Measurements from ENCODE around the gene GALNT5.

Gene GALNT5

DNA sequence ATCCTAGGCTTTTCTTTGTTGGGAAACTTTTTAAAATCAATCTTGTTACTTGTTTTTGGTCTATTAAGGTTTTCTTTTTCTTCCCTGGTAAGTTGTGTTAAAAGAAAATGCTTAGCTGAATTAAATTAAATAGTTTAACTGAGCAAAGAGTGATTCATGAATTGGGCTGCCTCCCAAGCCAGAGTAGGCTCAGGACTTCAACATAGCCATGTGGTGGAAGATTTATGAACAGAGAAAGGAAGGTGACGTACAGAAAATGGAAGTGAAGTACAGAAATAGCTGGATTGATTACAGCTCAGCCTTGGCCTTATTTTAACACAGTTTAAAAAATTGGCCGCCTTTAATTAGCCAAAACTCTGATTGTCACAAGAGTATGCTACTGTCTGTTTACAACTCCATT is 27.9 kb upstream of the GALNT5 start:
- H3K4me3 ChIP-seq, result no peak overlapping the region
- no peak for DNase-seq
- H3K27ac ChIP-seq, result no peak overlapping the region
- H3K36me3 ChIP-seq, result no peaks in the 10 kb centered on the region
- intact Hi-C loops (cut with DNase I; ENCODE audit: low total_unique reads), result no loop called here
- H3K9me3 ChIP-seq, result no peaks in the 10 kb centered on the region
- no peaks in the 10 kb centered on the region for H3K4me1 ChIP-seq
- TF ChIP-seq, protein P1, sequence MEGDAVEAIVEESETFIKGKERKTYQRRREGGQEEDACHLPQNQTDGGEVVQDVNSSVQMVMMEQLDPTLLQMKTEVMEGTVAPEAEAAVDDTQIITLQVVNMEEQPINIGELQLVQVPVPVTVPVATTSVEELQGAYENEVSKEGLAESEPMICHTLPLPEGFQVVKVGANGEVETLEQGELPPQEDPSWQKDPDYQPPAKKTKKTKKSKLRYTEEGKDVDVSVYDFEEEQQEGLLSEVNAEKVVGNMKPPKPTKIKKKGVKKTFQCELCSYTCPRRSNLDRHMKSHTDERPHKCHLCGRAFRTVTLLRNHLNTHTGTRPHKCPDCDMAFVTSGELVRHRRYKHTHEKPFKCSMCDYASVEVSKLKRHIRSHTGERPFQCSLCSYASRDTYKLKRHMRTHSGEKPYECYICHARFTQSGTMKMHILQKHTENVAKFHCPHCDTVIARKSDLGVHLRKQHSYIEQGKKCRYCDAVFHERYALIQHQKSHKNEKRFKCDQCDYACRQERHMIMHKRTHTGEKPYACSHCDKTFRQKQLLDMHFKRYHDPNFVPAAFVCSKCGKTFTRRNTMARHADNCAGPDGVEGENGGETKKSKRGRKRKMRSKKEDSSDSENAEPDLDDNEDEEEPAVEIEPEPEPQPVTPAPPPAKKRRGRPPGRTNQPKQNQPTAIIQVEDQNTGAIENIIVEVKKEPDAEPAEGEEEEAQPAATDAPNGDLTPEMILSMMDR (IDR thresholded peaks at IDR 0.05), result no peak
- H3K27me3 ChIP-seq, result no peaks in the 10 kb centered on the region

DNA sequence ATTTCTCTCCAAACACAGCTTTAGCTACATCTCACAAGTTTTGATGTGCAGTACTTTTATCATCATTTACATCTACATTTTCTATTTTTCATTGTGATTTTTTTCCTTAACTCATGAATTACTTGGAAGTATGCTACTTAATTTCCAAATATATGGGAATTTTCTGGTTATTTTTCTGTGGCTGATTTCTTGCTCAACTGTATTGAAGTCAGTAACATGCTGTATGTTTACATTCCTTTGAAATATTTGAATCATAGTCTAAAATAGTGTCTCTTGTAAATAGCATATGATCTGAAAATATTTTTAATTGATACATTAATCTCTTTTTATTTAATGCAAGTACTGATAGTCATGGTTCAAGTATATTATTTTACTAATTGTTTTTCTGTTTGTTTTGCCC is 26.0 kb upstream of the GALNT5 start:
- no peak overlapping the region for H3K4me3 ChIP-seq
- H3K27ac ChIP-seq, result no peak overlapping the region
- no peaks in the 10 kb centered on the region for H3K4me1 ChIP-seq
- no peaks in the 10 kb centered on the region for H3K9me3 ChIP-seq
- no peak for DNase-seq
- TF ChIP-seq, protein P1 (IDR thresholded peaks at IDR 0.05), result no peak
- no peaks in the 10 kb centered on the region for H3K27me3 ChIP-seq
- intact Hi-C loops (cut with DNase I; ENCODE audit: low total_unique reads), result no loop called here
- no peaks in the 10 kb centered on the region for H3K36me3 ChIP-seq

DNA sequence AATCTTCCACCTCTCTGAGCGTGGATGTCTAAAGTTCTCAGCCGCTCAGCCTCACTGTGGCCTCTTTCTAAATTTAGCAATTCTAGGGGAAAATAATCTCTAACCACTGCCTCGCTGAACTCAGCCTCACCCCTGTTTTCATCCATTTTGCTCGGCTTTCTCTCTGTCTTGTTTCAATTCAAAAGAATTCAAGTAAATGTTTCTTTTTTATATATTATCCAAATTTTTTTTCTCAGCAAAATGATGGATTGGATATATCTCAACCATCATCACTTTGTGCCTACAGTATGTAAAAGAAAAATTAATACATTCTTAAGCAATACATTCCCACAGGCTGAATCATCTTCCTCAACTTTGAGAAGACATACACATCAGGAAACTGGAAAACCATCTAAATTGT is 24.0 kb upstream of the GALNT5 start:
- no peak overlapping the region for H3K4me3 ChIP-seq
- intact Hi-C loops (cut with DNase I; ENCODE audit: low total_unique reads), result no loop called here
- no peak for DNase-seq
- no peaks in the 10 kb centered on the region for H3K4me1 ChIP-seq
- no peak overlapping the region for H3K27ac ChIP-seq
- TF ChIP-seq, protein P1 (IDR thresholded peaks at IDR 0.05), result no peak
- H3K27me3 ChIP-seq, result no peaks in the 10 kb centered on the region
- H3K9me3 ChIP-seq, result no peaks in the 10 kb centered on the region
- H3K36me3 ChIP-seq, result no peaks in the 10 kb centered on the region

DNA sequence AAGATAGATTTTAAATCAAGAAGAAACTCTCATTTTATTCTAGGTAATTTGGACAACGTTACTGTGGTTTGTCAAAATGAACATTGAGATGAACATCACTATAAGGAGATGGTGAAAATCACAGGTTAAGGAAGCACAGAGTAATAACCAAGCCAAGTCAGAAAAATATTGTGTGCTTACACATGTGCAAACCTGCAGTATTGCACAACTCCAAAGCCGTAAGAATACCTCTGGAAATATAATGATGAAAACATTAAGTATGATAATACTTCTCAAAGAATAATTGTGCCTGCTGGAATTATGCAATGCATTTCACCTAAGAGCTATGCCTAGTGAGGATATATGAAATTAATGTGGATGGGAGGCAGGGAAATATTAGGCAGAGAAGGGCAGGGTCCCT is 21.1 kb upstream of the GALNT5 start:
- DNase-seq, result no peak
- Histone ChIP-seq H3K9me3 (no peaks in the 10 kb centered on the region), H3K27me3 (no peaks in the 10 kb centered on the region), H3K4me1 (no peaks in the 10 kb centered on the region), H3K27ac (no peak overlapping the region), H3K36me3 (no peaks in the 10 kb centered on the region), H3K4me3 (no peak overlapping the region)
- TF ChIP-seq, protein P1 (IDR thresholded peaks at IDR 0.05), result no peak
- intact Hi-C loops (cut with DNase I; ENCODE audit: low total_unique reads), result no loop called here

DNA sequence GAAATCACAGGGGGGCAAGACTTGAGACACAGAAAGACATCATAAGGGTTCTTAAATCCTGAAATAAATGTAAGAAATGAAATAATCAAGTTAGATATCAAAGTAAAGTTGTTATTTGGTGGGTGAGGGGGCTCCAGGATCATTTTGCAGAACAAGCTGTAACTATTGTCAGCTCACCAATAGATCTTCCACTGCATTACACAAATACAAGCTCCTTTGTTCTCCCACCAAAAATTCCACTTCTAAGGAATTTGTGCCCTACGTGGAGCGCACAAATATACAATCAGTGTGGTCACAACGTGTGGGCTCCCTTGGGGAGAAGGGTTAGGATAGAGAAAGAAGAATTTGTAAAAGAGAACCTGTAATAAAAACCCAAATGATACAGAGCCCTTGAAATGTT is 19.2 kb upstream of the GALNT5 start:
- H3K27me3 ChIP-seq, result no peaks in the 10 kb centered on the region
- no peak overlapping the region for H3K27ac ChIP-seq
- H3K36me3 ChIP-seq, result no peaks in the 10 kb centered on the region
- H3K4me1 ChIP-seq, result no peaks in the 10 kb centered on the region
- DNase-seq, result no peak
- TF ChIP-seq, protein P1 (IDR thresholded peaks at IDR 0.05), result no peak
- no peaks in the 10 kb centered on the region for H3K9me3 ChIP-seq
- intact Hi-C loops (cut with DNase I; ENCODE audit: low total_unique reads), result no loop called here
- no peak overlapping the region for H3K4me3 ChIP-seq

DNA sequence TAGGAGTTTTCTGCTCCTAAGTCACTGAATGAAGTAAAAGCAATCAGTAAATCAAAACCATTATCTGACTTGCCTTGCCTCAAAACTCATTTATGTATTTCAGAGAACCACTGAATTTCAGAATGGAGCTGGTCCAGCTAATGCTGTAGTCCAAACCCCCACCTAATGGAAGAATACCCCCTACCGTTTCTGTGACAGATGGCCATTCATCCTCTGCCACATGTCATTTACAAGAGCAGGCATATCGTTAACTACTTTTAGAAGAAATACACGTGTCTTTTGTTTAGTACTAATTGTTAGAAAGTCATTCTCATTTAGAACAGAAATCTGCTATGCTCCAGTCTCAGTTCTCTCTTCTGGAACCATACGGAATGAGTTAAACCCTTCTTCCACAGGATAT is 12.8 kb upstream of the GALNT5 start:
- DNase-seq, result no peak
- intact Hi-C loops (cut with DNase I; ENCODE audit: low total_unique reads), result no loop called here

More for the DNA sequence above, 12.8 kb upstream of the GALNT5 start:
- Histone ChIP-seq H3K9me3 (no peaks in the 10 kb centered on the region), H3K27ac (no peak overlapping the region), H3K36me3 (no peaks in the 10 kb centered on the region), H3K27me3 (no peaks in the 10 kb centered on the region), H3K4me3 (no peak overlapping the region), H3K4me1 (peaks cover 0 to 7% (median 0%) of the 10 kb centered on the region in 4 donors)
- TF ChIP-seq, protein P1 (IDR thresholded peaks at IDR 0.05), result no peak

All from tibial artery (tissue), 4 donors.